PC-9 (cell line): ENCODE data around the gene PIP5K1A. TPM values are rescaled to one million over a fixed set of nuclear protein-coding genes. Genes with fewer than 3 reads are reported as not detected.

Source experiments
- BruUV-seq: library from RNA; stranded (reverse); fragments of 400-500 nt; replicated peaks from 2 replicates; lab custom pipeline; 2021; lab: Mats Ljungman, UMichigan
- CTCF ChIA-PET: fragments of 300-600 bp; sonication (Branson Sonifier 250); formaldehyde crosslinking; loops from one replicate; lab custom pipeline; 2022; ENCODE audit warnings: antibody characterized with exemption; lab: Charles Lee
- POLR2A ChIA-PET: fragments of 300-600 bp; sonication (Branson Sonifier 250); formaldehyde crosslinking; loops from one replicate; lab custom pipeline; 2022; ENCODE audit warnings: antibody characterized with exemption; ENCODE audit not compliant: unreplicated experiment; lab: Charles Lee
- DNase-seq, 2 experiments: peaks; one replicate each; pipeline versions ENCODE4 v3.0.0 to v3.0.0-alpha.2; 2015 to 2022; ENCODE audit warnings: mixed read lengths in 1 of 2
- H2AFZ ChIP-seq: fragments of 200-600 bp; sonication (generic); 2 replicates; pipeline ENCODE4 v1.8.1; 2017; ENCODE audit warnings: antibody characterized with exemption
- H3F3A ChIP-seq: fragments of 200-600 bp; sonication (generic); 2 replicates; pipeline ENCODE4 v1.8.1; 2017; ENCODE audit warnings: antibody characterized with exemption, mild to moderate bottlenecking, low read depth; ENCODE audit not compliant: insufficient read depth
- H3K27ac ChIP-seq: fragments of 200-600 bp; sonication (generic); 2 replicates; pipeline ENCODE4 v1.6.1; 2016; ENCODE audit warnings: mixed run types
- H3K27me3 ChIP-seq: fragments of 200-600 bp; sonication (generic); 2 replicates; pipeline ENCODE4 v1.6.1; 2016; ENCODE audit warnings: low read depth, mixed run types; ENCODE audit not compliant: insufficient read depth
- H3K36me3 ChIP-seq: fragments of 200-600 bp; sonication (generic); 2 replicates; pipeline ENCODE4 v1.6.1; 2016; ENCODE audit warnings: low read depth, mixed run types
- H3K4me1 ChIP-seq: fragments of 200-600 bp; sonication (generic); replicated peaks from 2 replicates; pipeline ENCODE4 v1.6.1; 2016; ENCODE audit warnings: mixed run types; ENCODE audit not compliant: insufficient read depth
- H3K4me2 ChIP-seq: fragments of 200-600 bp; sonication (generic); 2 replicates; pipeline ENCODE4 v1.6.1; 2017; ENCODE audit warnings: mixed run types
- H3K4me3 ChIP-seq: fragments of 200-600 bp; sonication (generic); 2 replicates; pipeline ENCODE4 v1.6.1; 2016; ENCODE audit warnings: mixed run types
- H3K79me2 ChIP-seq: fragments of 200-600 bp; sonication (generic); 2 replicates; pipeline ENCODE4 v1.6.1; 2017; ENCODE audit warnings: low read depth, mixed run types
- H3K9me2 ChIP-seq: fragments of 200-600 bp; sonication (generic); 2 replicates; pipeline ENCODE4 v1.8.1; 2017; ENCODE audit warnings: mild to moderate bottlenecking; ENCODE audit not compliant: insufficient read depth
- H3K9me3 ChIP-seq: fragments of 200-600 bp; sonication (generic); 2 replicates; pipeline ENCODE4 v1.8.1; 2016; ENCODE audit warnings: low read depth; ENCODE audit not compliant: insufficient read depth
- H4K20me1 ChIP-seq: fragments of 200-600 bp; sonication (generic); 2 replicates; pipeline ENCODE4 v1.8.1; 2017; ENCODE audit not compliant: insufficient read depth
- CTCF ChIP-seq: fragments of 200-600 bp; sonication (generic); conservative IDR thresholded peaks from 2 replicates; pipeline ENCODE4 v1.6.1; 2017; ENCODE audit warnings: mixed run types, antibody characterized with exemption, mild to moderate bottlenecking, moderate library complexity
- EZH2 ChIP-seq: fragments of 200-600 bp; sonication (generic); IDR thresholded peaks from 2 replicates; pipeline ENCODE4 v1.8.0; 2017; ENCODE audit warnings: antibody characterized with exemption, low read depth
- intact Hi-C: fragments of 100-400 bp; cut with micrococcal nuclease; formaldehyde crosslinking; loops from one replicate; pipeline ENCODE4 v1.10.0; 2022; ENCODE audit not compliant: unreplicated experiment
- total RNA-seq: library from RNA; stranded (reverse); gene quantifications from 2 replicates; pipeline ENCODE4 v1.2.3, GENCODE V29; 2021

PIP5K1A gene
- total RNA-seq, 1 experiment from 2014 or later: 69.7 TPM

GRCh38 chr1:151171190-151171589, 27.2 kb upstream of the PIP5K1A start:
- DNase-seq: no peak
- peaks cover 9% of the 10 kb centered on the region; the same call in 1 of the 2 replicates for H3F3A ChIP-seq
- no TSS peak for BruUV-seq
- intact Hi-C loops: no loop called here
- H3K79me2 ChIP-seq: peaks cover 14% of the 10 kb centered on the region
- H4K20me1 ChIP-seq: no peaks in the 10 kb centered on the region
- no peak overlapping the region for H3K27ac ChIP-seq
- H3K4me1 ChIP-seq: peaks cover 7% of the 10 kb centered on the region; the same call in 1 of the 2 replicates
- ChIA-PET POLR2A (interaction anchor here (0.6 kb wide), 1 partner anchor 157 kb away, joined by 3 read pairs; no protein-coding TSS in a partner anchor), CTCF (no interaction called here)
- no peak overlapping the region for H2AFZ ChIP-seq
- H3K4me3 ChIP-seq: no peak overlapping the region
- no peaks in the 10 kb centered on the region for H3K36me3 ChIP-seq
- H3K9me3 ChIP-seq: no peaks in the 10 kb centered on the region
- no peak for TF ChIP-seq EZH2
- TF ChIP-seq CTCF: no peak
- H3K27me3 ChIP-seq: no peaks in the 10 kb centered on the region
- no peak overlapping the region for H3K4me2 ChIP-seq
- no peaks in the 10 kb centered on the region for H3K9me2 ChIP-seq

- ChIA-PET CTCF (no interaction called here), POLR2A (interaction anchor here (0.6 kb wide), 2 partner anchors 139 to 547 kb away, joined by 5 to 12 read pairs; partner anchors contain the start of gene BNIPL)
- no peaks in the 10 kb centered on the region for H3K9me3 ChIP-seq
- no peak overlapping the region for H3K27ac ChIP-seq
- no peak overlapping the region for H3K4me2 ChIP-seq
- BruUV-seq: no TSS peak
- DNase-seq: no peak
- H2AFZ ChIP-seq: no peak overlapping the region
- no peaks in the 10 kb centered on the region for H3K4me1 ChIP-seq
- H3K4me3 ChIP-seq: no peak overlapping the region
- no peaks in the 10 kb centered on the region for H3K79me2 ChIP-seq
- H3F3A ChIP-seq: peaks cover 5% of the 10 kb centered on the region; the same call in 1 of the 2 replicates
- TF ChIP-seq CTCF (no peak), EZH2 (no peak)
- no peaks in the 10 kb centered on the region for H4K20me1 ChIP-seq
- H3K36me3 ChIP-seq: 0 out of 2 replicates have a peak, but pooled peaks cover 4% of the 10 kb centered on the region
- H3K27me3 ChIP-seq: no peaks in the 10 kb centered on the region
- no peaks in the 10 kb centered on the region for H3K9me2 ChIP-seq
- intact Hi-C loops: no loop called here
Observed at GRCh38 chr1:151175041-151175741, 23.2 kb upstream of the PIP5K1A start.

- peaks cover 5% of the 10 kb centered on the region; the same call in 1 of the 2 replicates for H3F3A ChIP-seq
- H3K4me2 ChIP-seq: no peak within 1 kb of the TSS
- H3K27ac ChIP-seq: no peak within 1 kb of the TSS
- ChIA-PET CTCF (no interaction called here), POLR2A (interaction anchor here (0.6 kb wide), 1 partner anchor 548 kb away, joined by 12 read pairs; no protein-coding TSS in a partner anchor)
- TF ChIP-seq CTCF: peak; percentile 64
- TF ChIP-seq EZH2: no peak
- H3K79me2 ChIP-seq: no peaks in the 10 kb centered on the region
- H3K36me3 ChIP-seq: peaks cover 6% of the 10 kb centered on the region; the same call in 1 of the 2 replicates
- intact Hi-C loops: no loop called here
- H3K4me3 ChIP-seq: no peak within 1 kb of the TSS
- no peak for DNase-seq
- H3K4me1 ChIP-seq: no peaks in the 10 kb centered on the region
- no TSS peak for BruUV-seq
- no peaks in the 10 kb centered on the region for H4K20me1 ChIP-seq
- H3K27me3 ChIP-seq: no peaks in the 10 kb centered on the region
- H3K9me3 ChIP-seq: no peaks in the 10 kb centered on the region
- H2AFZ ChIP-seq: no peak within 1 kb of the TSS
- no peaks in the 10 kb centered on the region for H3K9me2 ChIP-seq
Observed at GRCh38 chr1:151175863-151176262, 22.5 kb upstream of the PIP5K1A start, which contains the start of gene TMOD4. Gene TMOD4 (minus strand): TSS chr1:151175981. CDS start chr1:151174875, 1,106 bp downstream.
